Mucosa of descending colon (tissue), 3 donors: ENCODE data around the gene USP17L20. TPM values are rescaled to one million over a fixed set of nuclear protein-coding genes. Genes with fewer than 3 reads are reported as not detected.
"Not testable (repeated sequence)": the region's sequence is repeated elsewhere in the genome, so short reads cannot be mapped to it uniquely, and the experiment has no call there.

Experiments used
- ATAC-seq: fragments of 200-7000 bp; cut with Tn5 transposase; one replicate; pipeline ENCODE4 v1.9.1; 2020; ENCODE audit warnings: mild to moderate bottlenecking, moderate library complexity
- DNase-seq, 3 donors: peaks; one replicate each; pipeline ENCODE4 v3.0.0-alpha.2; 2020
- H3K36me3 ChIP-seq: fragments of 200-600 bp; one replicate; pipeline ENCODE4 v1.8.0; 2021; ENCODE audit warnings: low read depth, mild to moderate bottlenecking
- H3K4me1 ChIP-seq: fragments of 200-600 bp; one replicate; pipeline ENCODE4 v1.8.0; 2021; ENCODE audit warnings: low read depth, mild to moderate bottlenecking
- H3K4me3 ChIP-seq: fragments of 200-600 bp; one replicate; pipeline ENCODE4 v1.8.0; 2021; ENCODE audit warnings: mild to moderate bottlenecking
- H3K9me3 ChIP-seq: fragments of 200-600 bp; one replicate; pipeline ENCODE4 v1.8.0; 2021; ENCODE audit warnings: mild to moderate bottlenecking
- intact Hi-C, 2 donors: fragments of 100-400 bp; cut with DNase I in 1 of 2; cut with micrococcal nuclease in 1 of 2; formaldehyde crosslinking; loops; one replicate each; pipeline versions ENCODE4 v1.11.0 to v1.11.1; 2022; cut with DNase I, micrococcal nuclease
- long read RNA-seq, 2 donors: library from polyadenylated mRNA; unstranded; transcript quantifications; one replicate each; pipeline ENCODE4 v2.0.0, GENCODE V29; 2019 to 2021
- total RNA-seq, 3 donors: library from RNA; stranded (reverse); fragmentation: NEBNext Ultra II Directional in 2 of 3; extraction: Animal tissue kit (Norgen Biotek cat#: 25700) in 2 of 3; gene quantifications; one replicate each; pipeline versions ENCODE4 v1.2.1 to v1.2.4, GENCODE V29; 2021 to 2023
- donor health status: DM: no; HTN: no; CAD: no; lungs with moderate emphysema.
- donor health status: DM: no; HTN: no; CAD: no.
- donor health status: DM: no; HTN: yes; CAD: no.

The USP17L20 gene
- total RNA-seq, result not detected
- long read RNA-seq, donor 1, result 0 reads
- long read RNA-seq, donor 2, result 0 reads

GRCh38 chr4:9257824-9258223 is at the start of gene USP17L20:
USP17L20 (plus strand) TSS chr4:9258124; CDS start chr4:9258124, 0 bp downstream.
- H3K9me3 ChIP-seq, ATAC-seq, H3K4me3 ChIP-seq, DNase-seq, H3K4me1 ChIP-seq, intact Hi-C loops, H3K36me3 ChIP-seq: not testable (repeated sequence)

DNA sequence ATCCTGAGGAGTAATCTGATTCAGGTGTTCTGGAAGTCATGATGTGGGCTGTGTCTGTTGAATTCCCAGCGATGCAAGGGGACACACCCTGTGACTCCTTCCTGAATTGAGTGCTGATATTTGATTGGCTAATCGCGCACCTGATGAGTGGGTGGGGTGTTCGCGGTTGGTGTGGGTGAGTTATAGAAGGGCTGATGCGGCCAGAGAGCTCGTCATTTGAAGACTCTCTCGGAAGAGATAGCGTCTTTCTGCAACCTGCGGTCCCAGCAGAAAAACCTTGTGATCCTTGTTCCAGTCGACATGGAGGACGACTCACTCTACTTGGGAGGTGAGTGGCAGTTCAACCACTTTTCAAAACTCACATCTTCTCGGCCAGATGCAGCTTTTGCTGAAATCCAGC is 47.6 kb upstream of the USP17L20 start, which contains the start of gene USP17L10:
TSS of gene USP17L10 (plus strand) at position 301 of the 400 bp plus-strand sequence. CDS start at position 301, 0 bp downstream.
- ATAC-seq, intact Hi-C loops, H3K36me3 ChIP-seq, H3K4me3 ChIP-seq, H3K4me1 ChIP-seq, DNase-seq, H3K9me3 ChIP-seq: not testable (repeated sequence)

DNA sequence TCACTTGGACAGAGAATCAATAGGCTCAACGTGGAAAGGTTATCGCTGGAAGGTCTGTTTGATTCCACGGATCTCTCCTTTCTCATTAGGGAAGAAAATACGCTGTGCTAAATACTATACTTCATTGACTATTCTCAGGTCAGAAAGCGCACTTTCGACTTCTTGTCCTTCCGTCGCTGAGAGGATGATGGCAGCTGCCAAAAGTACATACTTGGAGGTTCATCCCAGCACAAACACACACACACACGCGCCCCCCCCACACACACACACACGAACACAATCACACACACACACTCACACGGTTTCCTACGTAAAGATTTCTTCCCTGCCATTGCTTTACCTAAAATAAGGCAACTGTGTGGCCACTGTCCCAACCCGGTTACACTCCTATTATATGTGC is 43.2 kb upstream of the USP17L20 start:
- peak in 2 of 3 donors; percentile 0 to 8 for DNase-seq
- ATAC-seq, H3K36me3 ChIP-seq, H3K4me3 ChIP-seq, H3K9me3 ChIP-seq, intact Hi-C loops, H3K4me1 ChIP-seq: not testable (repeated sequence)

GRCh38 chr4:9215105-9215504 is 42.8 kb upstream of the USP17L20 start, which contains the start of gene USP17L11:
USP17L11 (plus strand) TSS chr4:9215405; CDS start chr4:9215405, 0 bp downstream.
- intact Hi-C loops, ATAC-seq, H3K9me3 ChIP-seq: not testable (repeated sequence)

GRCh38 chr4:9219852-9220251 is 38.1 kb upstream of the USP17L20 start, which contains the start of gene USP17L12:
USP17L12 (plus strand) TSS chr4:9220152; CDS start chr4:9220152, 0 bp downstream.
- ATAC-seq, DNase-seq, H3K4me3 ChIP-seq, intact Hi-C loops, H3K4me1 ChIP-seq, H3K9me3 ChIP-seq, H3K36me3 ChIP-seq: not testable (repeated sequence)

More at GRCh38 chr4:9215105-9215504, 42.8 kb upstream of the USP17L20 start, which contains the start of gene USP17L11:
- H3K36me3 ChIP-seq, H3K4me3 ChIP-seq, DNase-seq, H3K4me1 ChIP-seq: not testable (repeated sequence)

DNA sequence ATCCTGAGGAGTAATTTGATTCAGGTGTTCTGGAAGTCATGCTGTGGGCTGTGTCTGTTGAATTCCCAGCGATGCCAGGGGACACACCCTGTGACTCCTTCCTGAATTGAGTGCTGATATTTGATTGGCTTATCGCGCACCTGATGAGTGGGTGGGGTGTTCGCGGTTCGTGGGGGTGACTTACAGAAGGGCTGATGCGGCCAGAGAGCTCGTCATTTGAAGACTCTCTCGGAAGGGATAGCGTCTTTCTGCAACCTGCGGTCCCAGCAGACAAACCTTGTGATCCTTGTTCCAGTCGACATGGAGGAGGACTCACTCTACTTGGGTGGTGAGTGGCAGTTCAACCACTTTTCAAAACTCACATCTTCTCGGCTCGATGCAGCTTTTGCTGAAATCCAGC is 33.3 kb upstream of the USP17L20 start, which contains the start of gene USP17L13:
TSS of gene USP17L13 (plus strand) at position 301 of the 400 bp plus-strand sequence. CDS start at position 301, 0 bp downstream.
- DNase-seq, H3K9me3 ChIP-seq, ATAC-seq, intact Hi-C loops, H3K36me3 ChIP-seq, H3K4me1 ChIP-seq, H3K4me3 ChIP-seq: not testable (repeated sequence)

GRCh38 chr4:9230249-9230648 is 27.7 kb upstream of the USP17L20 start:
- H3K36me3 ChIP-seq, H3K9me3 ChIP-seq, intact Hi-C loops, ATAC-seq, H3K4me1 ChIP-seq, H3K4me3 ChIP-seq: not testable (repeated sequence)
- peak in 1 of 3 donors; percentile 19 for DNase-seq

GRCh38 chr4:9234085-9234484 is 23.8 kb upstream of the USP17L20 start, which contains the start of gene USP17L15:
USP17L15 (plus strand) TSS chr4:9234385; CDS start chr4:9234385, 0 bp downstream.
- H3K4me1 ChIP-seq, intact Hi-C loops, H3K36me3 ChIP-seq, DNase-seq, ATAC-seq, H3K4me3 ChIP-seq, H3K9me3 ChIP-seq: not testable (repeated sequence)

DNA sequence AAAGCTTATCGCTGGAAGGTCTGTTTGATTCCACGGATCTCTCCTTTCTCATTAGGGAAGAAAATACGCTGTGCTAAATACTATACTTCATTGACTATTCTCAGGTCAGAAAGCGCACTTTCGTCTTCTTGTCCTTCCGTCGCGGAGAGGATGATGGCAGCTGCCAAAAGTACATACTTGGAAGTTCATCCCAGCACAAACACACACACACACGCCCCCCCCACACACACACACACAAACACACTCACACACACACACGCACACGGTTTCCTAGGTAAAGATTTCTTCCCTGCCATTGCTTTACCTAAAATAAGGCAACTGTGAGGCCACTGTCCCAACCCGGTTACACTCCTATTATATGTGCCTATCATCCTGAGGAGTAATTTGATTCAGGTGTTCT is 19.5 kb upstream of the USP17L20 start:
- ATAC-seq, H3K4me1 ChIP-seq, H3K9me3 ChIP-seq, H3K36me3 ChIP-seq, H3K4me3 ChIP-seq, intact Hi-C loops: not testable (repeated sequence)
- peak; percentile 1 to 25 (median 21) for DNase-seq

DNA sequence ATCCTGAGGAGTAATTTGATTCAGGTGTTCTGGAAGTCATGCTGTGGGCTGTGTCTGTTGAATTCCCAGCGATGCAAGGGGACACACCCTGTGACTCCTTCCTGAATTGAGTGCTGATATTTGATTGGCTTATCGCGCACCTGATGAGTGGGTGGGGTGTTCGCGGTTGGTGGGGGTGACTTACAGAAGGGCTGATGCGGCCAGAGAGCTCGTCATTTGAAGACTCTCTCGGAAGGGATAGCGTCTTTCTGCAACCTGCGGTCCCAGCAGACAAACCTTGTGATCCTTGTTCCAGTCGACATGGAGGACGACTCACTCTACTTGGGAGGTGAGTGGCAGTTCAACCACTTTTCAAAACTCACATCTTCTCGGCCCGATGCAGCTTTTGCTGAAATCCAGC is 14.3 kb upstream of the USP17L20 start, which contains the start of gene USP17L17:
TSS of gene USP17L17 (plus strand) at position 301 of the 400 bp plus-strand sequence. CDS start at position 301, 0 bp downstream.
- DNase-seq, H3K4me3 ChIP-seq, H3K4me1 ChIP-seq, H3K9me3 ChIP-seq, ATAC-seq, H3K36me3 ChIP-seq, intact Hi-C loops: not testable (repeated sequence)

GRCh38 chr4:9247953-9248680 is 9.8 kb upstream of the USP17L20 start, which contains the start of gene USP17L18:
USP17L18 (plus strand) TSS chr4:9248630; CDS start chr4:9248630, 0 bp downstream.
- DNase-seq, result peak in 1 of 3 donors; percentile 23
- H3K36me3 ChIP-seq, intact Hi-C loops, H3K9me3 ChIP-seq, ATAC-seq, H3K4me3 ChIP-seq, H3K4me1 ChIP-seq: not testable (repeated sequence)

GRCh38 chr4:9253078-9253477 is 4.8 kb upstream of the USP17L20 start, which contains the start of gene USP17L19:
USP17L19 (plus strand) TSS chr4:9253378; CDS start chr4:9253378, 0 bp downstream.
- ATAC-seq, H3K4me1 ChIP-seq, DNase-seq, H3K4me3 ChIP-seq, intact Hi-C loops, H3K9me3 ChIP-seq, H3K36me3 ChIP-seq: not testable (repeated sequence)

- ATAC-seq, H3K4me1 ChIP-seq, DNase-seq, H3K36me3 ChIP-seq, H3K9me3 ChIP-seq, H3K4me3 ChIP-seq, intact Hi-C loops: not testable (repeated sequence)
Measured at GRCh38 chr4:9262572-9262971, 4.6 kb downstream of the USP17L20 start, which contains the start of gene USP17L21. USP17L21 (plus strand) TSS chr4:9262872; CDS start chr4:9262872, 0 bp downstream.

DNA sequence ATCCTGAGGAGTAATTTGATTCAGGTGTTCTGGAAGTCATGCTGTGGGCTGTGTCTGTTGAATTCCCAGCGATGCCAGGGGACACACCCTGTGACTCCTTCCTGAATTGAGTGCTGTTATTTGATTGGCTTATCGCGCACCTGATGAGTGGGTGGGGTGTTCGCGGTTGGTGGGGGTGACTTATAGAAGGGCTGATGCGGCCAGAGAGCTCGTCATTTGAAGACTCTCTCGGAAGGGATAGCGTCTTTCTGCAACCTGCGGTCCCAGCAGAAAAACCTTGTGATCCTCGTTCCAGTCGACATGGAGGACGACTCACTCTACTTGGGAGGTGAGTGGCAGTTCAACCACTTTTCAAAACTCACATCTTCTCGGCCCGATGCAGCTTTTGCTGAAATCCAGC is 9.4 kb downstream of the USP17L20 start, which contains the start of gene USP17L22:
TSS of gene USP17L22 (plus strand) at position 301 of the 400 bp plus-strand sequence. CDS start at position 301, 0 bp downstream.
- intact Hi-C loops, ATAC-seq, H3K36me3 ChIP-seq, H3K4me1 ChIP-seq, H3K9me3 ChIP-seq, DNase-seq, H3K4me3 ChIP-seq: not testable (repeated sequence)
